SU-DHL-6 (cell line): Measurements from ENCODE around the gene PBX1.

Source experiments
- EZH2phosphoT487 ChIP-seq: fragments of 200-600 bp; sonication (generic), shearing (Covaris generic); conservative IDR thresholded peaks from 2 replicates; pipeline ENCODE4 v1.6.1; 2018; ENCODE audit warnings: mild to moderate bottlenecking, antibody characterized with exemption, low read length, moderate library complexity, mixed read lengths
- TF ChIP-seq, protein P1 (sequence below): fragments of 200-600 bp; sonication (generic); IDR thresholded peaks from one replicate; pipeline ENCODE4 v1.5.1; 2017; ENCODE audit warnings: antibody characterized with exemption, mild to moderate bottlenecking, low read length, moderate library complexity; ENCODE audit not compliant: insufficient read depth, poor library complexity, severe bottlenecking

DNA sequence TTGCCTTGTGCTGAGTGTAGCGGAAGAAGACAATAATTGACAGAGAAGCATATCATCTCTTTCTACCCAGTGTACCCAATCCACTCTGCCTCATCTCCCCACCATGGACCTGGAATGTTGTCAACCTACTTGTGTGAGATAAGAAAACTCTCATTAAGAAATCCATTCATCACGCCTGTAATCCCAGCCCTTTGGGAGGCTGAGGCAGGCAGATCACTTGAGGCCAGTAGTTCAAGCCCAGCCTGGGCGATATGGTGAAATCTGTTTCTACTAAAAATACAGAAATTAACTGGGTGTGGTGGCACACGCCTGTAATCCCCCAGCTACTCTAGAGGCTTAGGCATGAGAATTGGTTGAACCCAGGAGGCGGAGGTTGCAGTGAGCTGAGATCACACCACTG lies 209.6 kb downstream of the PBX1 start:
- TF ChIP-seq, protein P1, sequence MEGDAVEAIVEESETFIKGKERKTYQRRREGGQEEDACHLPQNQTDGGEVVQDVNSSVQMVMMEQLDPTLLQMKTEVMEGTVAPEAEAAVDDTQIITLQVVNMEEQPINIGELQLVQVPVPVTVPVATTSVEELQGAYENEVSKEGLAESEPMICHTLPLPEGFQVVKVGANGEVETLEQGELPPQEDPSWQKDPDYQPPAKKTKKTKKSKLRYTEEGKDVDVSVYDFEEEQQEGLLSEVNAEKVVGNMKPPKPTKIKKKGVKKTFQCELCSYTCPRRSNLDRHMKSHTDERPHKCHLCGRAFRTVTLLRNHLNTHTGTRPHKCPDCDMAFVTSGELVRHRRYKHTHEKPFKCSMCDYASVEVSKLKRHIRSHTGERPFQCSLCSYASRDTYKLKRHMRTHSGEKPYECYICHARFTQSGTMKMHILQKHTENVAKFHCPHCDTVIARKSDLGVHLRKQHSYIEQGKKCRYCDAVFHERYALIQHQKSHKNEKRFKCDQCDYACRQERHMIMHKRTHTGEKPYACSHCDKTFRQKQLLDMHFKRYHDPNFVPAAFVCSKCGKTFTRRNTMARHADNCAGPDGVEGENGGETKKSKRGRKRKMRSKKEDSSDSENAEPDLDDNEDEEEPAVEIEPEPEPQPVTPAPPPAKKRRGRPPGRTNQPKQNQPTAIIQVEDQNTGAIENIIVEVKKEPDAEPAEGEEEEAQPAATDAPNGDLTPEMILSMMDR: no peak
- TF ChIP-seq EZH2phosphoT487: no peak
